GM21526 (cell line): ENCODE measurements around the gene MGLL.

ENCODE experiments used
- ATAC-seq: cut with Tn5 transposase; IDR thresholded peaks from one replicate; pipeline ENCODE4 v1.9.1; 2021; ENCODE audit warnings: moderate library complexity; ENCODE audit not compliant: unreplicated experiment, low FRiP score

The MGLL gene

DNA sequence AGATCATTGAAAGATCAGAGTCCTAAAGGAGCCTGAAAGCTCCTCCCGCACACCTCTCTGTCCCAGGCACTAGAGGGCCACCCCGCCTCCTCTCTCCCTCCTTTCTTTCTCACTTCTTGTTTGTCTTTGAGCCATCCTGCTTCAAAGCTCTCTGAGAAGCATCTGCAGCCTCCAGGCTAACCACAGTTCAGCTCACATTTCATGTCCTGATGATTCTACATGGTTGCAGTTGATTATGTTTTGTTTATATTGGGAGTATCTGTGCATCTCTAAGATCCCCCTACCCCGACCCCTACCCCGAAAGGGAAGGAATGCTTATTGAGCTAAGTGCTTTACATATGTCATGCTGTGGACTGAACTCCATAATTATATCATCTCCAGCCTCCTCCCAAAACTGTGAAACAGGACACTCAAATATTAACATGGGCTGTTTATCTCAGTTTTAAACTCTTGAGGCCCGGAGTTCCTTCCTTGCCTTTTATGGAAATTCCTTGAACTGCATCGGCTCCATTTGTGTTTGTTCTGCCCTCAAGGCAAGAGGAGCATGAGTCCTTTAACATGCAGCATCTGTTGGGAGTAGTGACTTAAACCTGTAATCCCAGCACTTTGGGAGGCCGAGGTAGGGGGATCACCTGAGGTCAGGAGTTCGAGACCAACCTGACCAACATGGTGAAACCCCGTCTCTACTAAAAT lies 30.9 kb downstream of the MGLL start:
- ATAC-seq = no peak

DNA sequence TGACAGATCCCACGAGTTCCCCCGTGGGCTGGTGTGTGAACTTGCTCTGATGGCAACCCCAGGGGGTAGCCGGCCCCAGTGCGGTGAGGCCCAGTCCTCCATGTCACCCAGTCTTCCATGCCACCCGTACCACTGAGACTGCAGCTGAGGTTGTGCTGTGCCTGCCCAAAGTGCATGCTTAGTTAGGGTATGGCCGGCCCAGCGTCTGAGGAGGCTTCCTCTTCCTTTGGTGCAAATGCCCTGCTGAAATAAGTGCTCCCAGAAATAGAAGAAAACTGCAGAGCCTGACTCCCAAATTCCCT lies 31.5 kb downstream of the MGLL start:
- ATAC-seq = no peak

DNA sequence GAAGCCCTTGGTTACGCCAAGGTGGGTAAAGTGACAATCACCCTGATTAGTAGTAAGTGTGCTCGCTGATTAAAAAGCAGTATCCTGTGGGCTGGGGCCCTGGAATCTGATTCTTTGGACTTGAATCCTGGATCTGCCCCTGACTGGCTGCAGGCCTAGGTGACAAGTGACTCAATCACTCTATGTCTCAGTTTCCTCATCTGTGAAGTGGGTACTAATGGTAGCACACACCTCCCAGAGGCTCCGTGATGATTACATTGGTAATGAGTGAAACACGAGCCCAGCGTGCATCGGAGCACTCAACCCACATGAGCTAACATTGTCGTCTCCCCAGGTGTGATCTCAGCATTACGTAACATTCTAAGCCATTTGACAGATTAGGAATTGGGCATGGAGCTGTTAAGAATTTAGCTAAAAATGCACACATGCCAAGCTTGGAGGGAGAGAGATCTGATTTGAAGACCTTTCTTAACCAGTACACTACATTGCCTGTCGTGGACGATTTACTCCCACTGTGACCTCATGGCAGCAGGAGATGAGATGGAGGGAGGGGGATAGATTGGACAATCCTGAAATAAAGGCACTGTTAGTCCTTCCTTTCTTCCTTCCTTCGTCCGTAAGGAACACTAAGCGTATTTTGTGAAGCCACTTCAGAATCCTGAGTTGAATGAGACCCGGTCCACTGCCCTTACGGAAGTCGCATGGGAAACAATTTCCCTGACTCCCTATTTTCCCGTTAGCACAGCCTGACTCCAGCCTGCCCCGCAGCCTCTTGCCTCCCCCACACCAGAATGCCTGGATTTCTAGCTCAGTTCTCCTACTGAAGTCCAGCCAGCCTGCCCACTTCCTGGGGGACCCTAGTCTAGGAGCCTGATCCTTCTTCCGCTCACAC lies 32.1 kb downstream of the MGLL start:
- ATAC-seq = no peak

GRCh38 chr3:127789051-127789450 lies 33.3 kb downstream of the MGLL start:
- ATAC-seq = no peak

GRCh38 chr3:127788451-127788909 lies 33.8 kb downstream of the MGLL start:
- no peak for ATAC-seq

DNA sequence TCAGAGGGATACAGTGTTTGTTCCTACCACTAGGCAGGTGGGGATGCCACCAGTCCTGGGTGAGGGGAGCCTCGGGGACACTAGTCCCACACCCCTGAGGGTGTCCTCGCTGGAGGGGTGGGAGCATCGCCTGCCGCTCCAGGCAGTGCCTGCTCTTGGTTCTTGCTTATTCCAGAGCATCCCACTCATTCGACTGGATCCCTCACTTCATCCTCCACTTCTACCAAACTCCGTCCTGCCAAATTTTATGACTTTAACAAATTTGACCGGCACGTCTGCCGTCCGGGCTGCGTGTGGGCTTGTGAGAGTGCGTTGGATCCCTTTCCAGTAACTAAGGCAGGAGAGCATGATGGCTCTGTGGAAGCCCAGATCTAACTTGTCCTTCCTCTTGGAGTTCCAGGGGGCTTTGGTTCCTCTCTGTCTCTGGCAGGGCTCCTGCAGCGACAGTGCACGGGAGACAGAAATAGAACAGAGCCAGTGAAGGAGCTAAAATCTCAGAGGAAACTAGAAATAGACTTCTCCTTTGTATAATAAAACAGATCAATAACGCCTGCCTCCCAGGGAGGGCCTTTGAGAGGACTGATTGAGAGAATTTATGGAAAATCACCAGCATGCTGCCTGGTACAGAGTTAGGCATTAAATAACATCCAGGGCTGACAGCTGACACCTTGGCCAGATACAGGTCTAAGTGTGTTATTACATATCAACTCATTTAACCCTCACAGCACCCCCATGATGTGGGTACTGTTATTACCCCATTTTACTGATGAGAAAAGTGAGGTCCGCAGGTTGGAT lies 34.5 kb downstream of the MGLL start:
- no peak for ATAC-seq

GRCh38 chr3:127787071-127787490 lies 35.2 kb downstream of the MGLL start:
- no peak for ATAC-seq

DNA sequence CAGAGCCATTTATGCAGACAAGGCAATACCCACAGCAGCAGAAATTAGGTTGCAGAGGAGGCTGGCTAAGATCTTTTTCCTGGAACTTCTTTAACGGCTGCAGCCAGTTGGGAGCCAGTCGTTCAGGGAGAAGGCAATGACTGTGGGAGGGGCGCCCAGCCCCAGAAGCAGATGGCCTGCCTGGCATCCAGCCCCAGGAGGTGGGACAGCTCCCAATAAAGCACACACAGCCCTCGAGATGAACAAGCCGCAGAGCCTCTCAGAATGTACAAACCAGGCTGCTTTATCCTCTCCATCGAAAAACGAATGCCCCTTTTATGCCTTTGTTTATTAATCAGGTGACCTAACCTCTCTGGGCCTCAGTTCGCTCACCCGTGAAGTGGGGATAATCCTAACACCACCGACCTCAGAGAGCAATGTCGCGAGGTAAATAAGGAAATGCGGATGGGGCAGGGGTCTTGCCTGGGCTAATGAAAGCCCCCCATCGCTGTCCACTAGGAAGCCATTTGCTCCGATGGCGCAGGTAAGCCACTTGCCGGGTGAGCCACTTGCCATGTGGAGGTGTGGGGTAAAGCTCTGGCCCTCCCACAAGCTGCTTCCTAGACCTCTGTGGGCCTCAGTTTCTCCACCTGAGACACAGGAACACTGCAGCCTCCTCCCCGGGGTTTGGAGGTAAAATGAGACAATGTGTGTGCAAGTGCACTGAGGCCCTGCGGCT lies 35.8 kb downstream of the MGLL start:
- no peak for ATAC-seq

GRCh38 chr3:127785711-127786265 lies 36.5 kb downstream of the MGLL start:
- no peak for ATAC-seq

- no peak for ATAC-seq
Measured at GRCh38 chr3:127784865-127785710, 37.2 kb downstream of the MGLL start.

GRCh38 chr3:127784283-127784682 lies 38.0 kb downstream of the MGLL start:
- no peak for ATAC-seq

GRCh38 chr3:127783642-127784160 lies 38.6 kb downstream of the MGLL start:
- no peak for ATAC-seq

DNA sequence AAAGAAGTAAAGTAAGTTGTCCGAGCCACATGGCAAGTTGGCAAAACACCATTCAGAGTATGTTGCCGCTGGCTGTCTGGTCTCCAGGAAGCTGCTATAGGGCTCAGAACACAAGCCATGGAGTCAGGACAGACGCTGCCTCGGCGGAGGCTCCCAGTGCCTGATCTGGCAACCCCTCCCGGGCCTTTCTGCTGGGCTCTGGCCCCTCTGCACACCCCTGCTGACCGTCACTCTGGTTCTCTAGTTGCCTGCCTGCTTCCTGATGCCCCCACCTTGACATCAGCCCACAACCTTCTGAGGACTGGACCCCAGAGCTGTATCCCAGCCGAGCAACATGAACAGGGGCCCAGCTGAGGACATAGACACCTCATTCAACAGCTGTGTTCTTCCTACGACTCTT lies 39.1 kb downstream of the MGLL start:
- no peak for ATAC-seq

- no peak for ATAC-seq
Measured at GRCh38 chr3:127781411-127782001, 40.8 kb downstream of the MGLL start.

- no peak for ATAC-seq
Measured at GRCh38 chr3:127780536-127781400, 41.5 kb downstream of the MGLL start.

DNA sequence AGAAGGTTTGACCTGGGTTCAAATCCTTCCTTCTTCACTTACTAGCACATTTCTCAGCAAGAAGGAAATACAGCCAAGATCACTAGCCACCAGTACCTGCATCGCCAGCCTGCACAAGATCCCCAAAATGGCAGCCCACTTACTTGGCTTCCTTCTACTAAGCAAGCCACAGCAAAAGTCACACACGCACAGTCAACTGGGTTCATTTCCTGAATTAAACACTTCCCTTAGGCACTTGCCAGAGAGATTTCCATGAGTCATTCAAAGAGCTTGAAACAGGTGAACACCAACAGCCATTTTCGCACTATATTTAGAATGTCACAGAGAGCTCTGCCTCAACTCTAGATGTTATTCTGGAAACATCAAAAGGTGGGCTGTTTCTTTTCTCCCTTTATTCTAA lies 42.6 kb downstream of the MGLL start:
- ATAC-seq = no peak

DNA sequence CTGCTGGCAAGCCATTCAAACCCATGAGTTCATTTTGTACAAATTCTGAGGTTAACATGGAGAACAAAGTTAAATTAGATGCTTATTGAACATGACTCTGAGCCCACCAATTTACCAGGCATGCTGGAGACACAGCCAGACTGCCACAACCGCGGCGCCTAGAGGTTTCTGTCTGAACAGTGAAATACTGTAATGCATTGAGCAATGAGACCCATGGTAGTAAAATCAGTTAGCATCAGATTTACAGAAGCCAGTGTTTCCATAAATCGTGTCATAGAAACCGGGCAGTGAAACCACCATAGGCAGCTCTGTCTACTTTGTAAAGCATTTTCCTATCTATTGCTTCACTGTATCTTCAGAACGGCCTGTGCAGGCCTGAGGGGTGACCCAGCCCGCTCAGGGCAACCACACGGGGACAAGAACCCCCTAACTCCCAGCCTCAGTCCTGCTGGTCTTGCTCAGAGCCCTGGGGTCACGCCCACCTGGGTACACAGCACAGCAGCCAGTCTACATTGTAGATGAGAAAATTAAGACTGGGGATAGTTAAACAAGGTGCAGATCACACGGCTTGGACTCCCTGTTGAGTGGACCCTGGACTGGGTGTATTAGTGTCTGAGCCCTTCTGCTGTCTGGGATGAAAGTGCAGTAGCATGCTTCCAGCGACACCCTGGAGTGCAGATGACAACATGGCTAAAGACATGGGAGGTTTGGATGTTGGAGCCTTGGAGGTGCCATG lies 44.2 kb downstream of the MGLL start:
- no peak for ATAC-seq
